Measurements from ENCODE around the gene BCL2.

BCL2 gene

GRCh38 chr18:63290166-63290820 lies 29.3 kb downstream of the BCL2 start:
- H3K36me3 ChIP-seq (replicated peaks; ENCODE audit: low read depth, low read length): peaks cover 66% of the 10 kb centered on the region
- H3K4me1 ChIP-seq (ENCODE audit: low read length): peaks cover 95% of the 10 kb centered on the region
- no peaks in the 10 kb centered on the region for H3K27me3 ChIP-seq (ENCODE audit: low read depth, low read length)
- no peak overlapping the region for H3K27ac ChIP-seq (ENCODE audit: low read length)
- no peak overlapping the region for H3K4me3 ChIP-seq (ENCODE audit: low read length)
- H2AFZ ChIP-seq (ENCODE audit: low read depth, low read length): no peak overlapping the region
- no peak overlapping the region for H3K9ac ChIP-seq (ENCODE audit: low read length)
- TF ChIP-seq EZH2phosphoT487 (IDR thresholded peaks at IDR 0.05; ENCODE audit: low read depth) (no peak), CTCF (IDR thresholded peaks at IDR 0.05; ENCODE audit: low read depth, low read length) (no peak)
- H4K20me1 ChIP-seq (ENCODE audit: insufficient read depth, low read length): peaks cover 49% of the 10 kb centered on the region
- H3K9me3 ChIP-seq (ENCODE audit: insufficient read depth, low read length): no peaks in the 10 kb centered on the region
- peaks cover 98% of the 10 kb centered on the region for H3K79me2 ChIP-seq (ENCODE audit: low read length)
- no peak overlapping the region for H3K4me2 ChIP-seq (ENCODE audit: low read length)

- H3K4me1 ChIP-seq (ENCODE audit: low read length): peaks cover 98% of the 10 kb centered on the region
- TF ChIP-seq CTCF (IDR thresholded peaks at IDR 0.05; ENCODE audit: low read depth, low read length) (no peak), EZH2phosphoT487 (IDR thresholded peaks at IDR 0.05; ENCODE audit: low read depth) (no peak)
- peak overlapping the region; percentile 83 for H3K27ac ChIP-seq (ENCODE audit: low read length)
- peaks cover 72% of the 10 kb centered on the region for H3K36me3 ChIP-seq (replicated peaks; ENCODE audit: low read depth, low read length)
- peaks cover 98% of the 10 kb centered on the region for H3K79me2 ChIP-seq (ENCODE audit: low read length)
- H3K4me3 ChIP-seq (ENCODE audit: low read length): peak overlapping the region; percentile 5; the same call in 1 of the 2 replicates
- no peaks in the 10 kb centered on the region for H3K9me3 ChIP-seq (ENCODE audit: insufficient read depth, low read length)
- H3K9ac ChIP-seq (ENCODE audit: low read length): peak overlapping the region; percentile 55
- peak overlapping the region; percentile 83 for H3K4me2 ChIP-seq (ENCODE audit: low read length)
- H2AFZ ChIP-seq (ENCODE audit: low read depth, low read length): no peak overlapping the region
- peaks cover 67% of the 10 kb centered on the region for H4K20me1 ChIP-seq (ENCODE audit: insufficient read depth, low read length)
- H3K27me3 ChIP-seq (ENCODE audit: low read depth, low read length): no peaks in the 10 kb centered on the region
Observed at GRCh38 chr18:63288311-63288710, 31.3 kb downstream of the BCL2 start.

DNA sequence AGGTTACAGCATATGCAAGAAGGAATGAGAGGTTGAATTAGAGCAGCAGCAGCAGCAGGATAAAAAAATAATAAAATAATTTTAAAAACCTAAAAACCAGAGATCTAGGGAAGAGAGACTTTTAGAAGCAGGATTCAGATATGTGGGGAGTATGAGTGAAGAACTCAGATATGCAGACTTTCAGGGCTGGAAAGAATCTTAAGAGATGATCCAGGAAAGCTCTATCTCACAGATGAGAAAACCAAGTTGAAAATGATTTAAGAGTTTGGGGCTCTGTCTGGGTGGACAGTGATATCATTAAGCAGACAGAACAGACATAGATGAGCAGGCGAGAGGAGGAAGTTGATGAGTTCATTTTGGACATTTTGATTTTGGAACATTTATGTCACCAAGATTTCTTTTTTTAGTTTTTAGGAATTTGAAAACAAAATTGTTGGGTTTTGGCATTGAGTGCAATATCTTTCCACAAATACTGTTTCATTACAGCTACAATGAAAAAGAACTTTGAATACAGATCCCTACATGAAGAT lies 31.8 kb downstream of the BCL2 start:
- Histone ChIP-seq H3K27ac (ENCODE audit: low read length) (peak overlapping the region; percentile 83), H3K4me1 (ENCODE audit: low read length) (peaks cover 99% of the 10 kb centered on the region), H3K9me3 (ENCODE audit: insufficient read depth, low read length) (no peaks in the 10 kb centered on the region), H2AFZ (ENCODE audit: low read depth, low read length) (no peak overlapping the region), H3K79me2 (ENCODE audit: low read length) (peaks cover 100% of the 10 kb centered on the region), H3K27me3 (ENCODE audit: low read depth, low read length) (no peaks in the 10 kb centered on the region), H3K9ac (ENCODE audit: low read length) (peak overlapping the region; percentile 55), H4K20me1 (ENCODE audit: insufficient read depth, low read length) (peaks cover 73% of the 10 kb centered on the region), H3K4me3 (ENCODE audit: low read length) (peak overlapping the region; percentile 63), H3K4me2 (ENCODE audit: low read length) (peak overlapping the region; percentile 83), H3K36me3 (replicated peaks; ENCODE audit: low read depth, low read length) (peaks cover 77% of the 10 kb centered on the region)
- no peak for TF ChIP-seq EZH2phosphoT487 (IDR thresholded peaks at IDR 0.05; ENCODE audit: low read depth)
- TF ChIP-seq CTCF (IDR thresholded peaks at IDR 0.05; ENCODE audit: low read depth, low read length): no peak

DNA sequence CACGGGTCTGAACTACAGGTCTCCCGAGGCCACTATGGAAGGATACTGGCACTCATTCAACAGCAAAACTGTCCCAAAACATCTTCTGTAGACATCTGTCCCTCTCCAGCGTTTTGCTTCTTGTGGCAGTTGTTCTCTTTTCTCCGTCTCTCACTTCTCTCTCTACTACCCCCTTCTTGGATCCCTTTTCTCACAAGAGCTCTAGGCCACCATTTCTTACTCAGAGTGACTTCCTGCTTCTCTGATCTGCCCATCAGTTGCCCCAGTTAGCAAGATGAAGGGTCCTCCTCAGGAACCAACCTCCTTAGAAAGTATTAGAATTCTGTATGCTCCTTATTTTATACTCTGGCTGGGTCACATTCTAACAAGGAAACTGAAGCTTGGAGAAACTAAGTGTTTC lies 32.6 kb downstream of the BCL2 start:
- Histone ChIP-seq H3K79me2 (ENCODE audit: low read length) (peaks cover 100% of the 10 kb centered on the region), H2AFZ (ENCODE audit: low read depth, low read length) (no peak overlapping the region), H4K20me1 (ENCODE audit: insufficient read depth, low read length) (peaks cover 80% of the 10 kb centered on the region), H3K27ac (ENCODE audit: low read length) (peak overlapping the region; percentile 83), H3K9me3 (ENCODE audit: insufficient read depth, low read length) (no peaks in the 10 kb centered on the region), H3K27me3 (ENCODE audit: low read depth, low read length) (no peaks in the 10 kb centered on the region), H3K4me3 (ENCODE audit: low read length) (peak overlapping the region; percentile 63), H3K9ac (ENCODE audit: low read length) (peak overlapping the region; percentile 55), H3K36me3 (replicated peaks; ENCODE audit: low read depth, low read length) (peaks cover 76% of the 10 kb centered on the region), H3K4me1 (ENCODE audit: low read length) (peaks cover 95% of the 10 kb centered on the region), H3K4me2 (ENCODE audit: low read length) (peak overlapping the region; percentile 83)
- TF ChIP-seq EZH2phosphoT487 (IDR thresholded peaks at IDR 0.05; ENCODE audit: low read depth) (no peak), CTCF (IDR thresholded peaks at IDR 0.05; ENCODE audit: low read depth, low read length) (no peak)
